Measurements from ENCODE around the gene RPL10.

DNA sequence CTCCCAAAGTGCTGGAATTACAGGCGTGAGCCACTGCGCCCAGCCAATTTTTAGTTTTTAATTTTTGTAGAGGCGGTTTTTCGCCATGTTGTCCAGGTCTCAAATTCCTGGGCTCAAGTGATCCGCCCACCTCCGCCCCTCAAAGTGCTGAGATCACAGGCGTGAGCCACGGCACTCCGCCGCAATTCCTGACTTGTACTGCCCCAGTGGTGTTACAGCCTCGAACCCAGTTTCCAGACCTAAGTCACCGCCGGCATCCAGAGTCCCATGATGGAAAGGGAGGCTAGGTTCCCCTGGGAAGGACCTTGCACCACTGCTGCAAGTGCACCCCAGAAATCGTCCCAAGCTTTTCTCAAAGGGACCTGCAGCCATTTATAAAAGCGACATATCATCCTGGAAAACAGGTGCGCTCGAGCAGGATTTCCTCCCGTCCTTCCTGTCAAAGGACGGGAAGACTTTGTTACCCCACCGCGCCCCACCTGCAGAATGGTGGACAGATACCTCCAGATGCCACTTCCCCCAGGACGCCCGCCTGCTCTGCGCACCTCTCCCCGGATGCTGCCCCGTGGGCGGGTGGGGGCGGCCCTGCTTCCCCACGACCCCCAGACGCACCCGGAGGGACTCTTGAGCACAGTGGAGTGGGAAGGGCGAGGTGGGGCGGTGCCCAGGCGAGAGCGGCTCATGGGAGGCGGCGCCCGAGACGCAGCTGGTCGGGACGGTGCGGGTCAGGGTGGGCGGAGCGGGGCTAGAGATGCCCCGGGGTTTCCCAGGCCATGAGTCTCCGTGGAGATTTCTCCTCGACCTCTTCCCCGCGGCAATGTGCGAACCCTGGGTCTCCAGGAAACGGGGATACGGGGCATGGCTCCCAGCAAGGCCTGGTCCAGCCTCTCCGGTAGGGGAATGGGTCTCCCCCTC, 947 bp upstream of the RPL10 start:
- TF ChIP-seq EZH2phosphoT487 (IDR thresholded peaks at IDR 0.05; ENCODE audit: borderline replicate concordance, low read length) = no peak
- TF ChIP-seq, protein P1, sequence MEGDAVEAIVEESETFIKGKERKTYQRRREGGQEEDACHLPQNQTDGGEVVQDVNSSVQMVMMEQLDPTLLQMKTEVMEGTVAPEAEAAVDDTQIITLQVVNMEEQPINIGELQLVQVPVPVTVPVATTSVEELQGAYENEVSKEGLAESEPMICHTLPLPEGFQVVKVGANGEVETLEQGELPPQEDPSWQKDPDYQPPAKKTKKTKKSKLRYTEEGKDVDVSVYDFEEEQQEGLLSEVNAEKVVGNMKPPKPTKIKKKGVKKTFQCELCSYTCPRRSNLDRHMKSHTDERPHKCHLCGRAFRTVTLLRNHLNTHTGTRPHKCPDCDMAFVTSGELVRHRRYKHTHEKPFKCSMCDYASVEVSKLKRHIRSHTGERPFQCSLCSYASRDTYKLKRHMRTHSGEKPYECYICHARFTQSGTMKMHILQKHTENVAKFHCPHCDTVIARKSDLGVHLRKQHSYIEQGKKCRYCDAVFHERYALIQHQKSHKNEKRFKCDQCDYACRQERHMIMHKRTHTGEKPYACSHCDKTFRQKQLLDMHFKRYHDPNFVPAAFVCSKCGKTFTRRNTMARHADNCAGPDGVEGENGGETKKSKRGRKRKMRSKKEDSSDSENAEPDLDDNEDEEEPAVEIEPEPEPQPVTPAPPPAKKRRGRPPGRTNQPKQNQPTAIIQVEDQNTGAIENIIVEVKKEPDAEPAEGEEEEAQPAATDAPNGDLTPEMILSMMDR (conservative IDR thresholded peaks at IDR 0.05; ENCODE audit: low read depth, low read length) = no peak

Measured in PC-3 (cell line).